A673 (cell line): ENCODE results near the gene RASGEF1C. TPM values are rescaled to one million over a fixed set of nuclear protein-coding genes. Genes with fewer than 3 reads are reported as not detected.

Experiments
- BruUV-seq: library from RNA; stranded (reverse); fragments of 400-500 nt; replicated peaks from 2 replicates; lab custom pipeline; 2021; lab: Mats Ljungman, UMichigan
- CTCF ChIA-PET: fragments of 300-600 bp; sonication (Branson Sonifier 250); formaldehyde crosslinking; loops from one replicate; lab custom pipeline; 2022; ENCODE audit warnings: antibody characterized with exemption; lab: Charles Lee
- POLR2A ChIA-PET: fragments of 300-600 bp; sonication (Branson Sonifier 250); formaldehyde crosslinking; loops from one replicate; lab custom pipeline; 2022; ENCODE audit warnings: antibody characterized with exemption; ENCODE audit not compliant: low non-redundant PET; lab: Charles Lee
- DNase-seq: peaks from one replicate; pipeline ENCODE4 v3.0.0-alpha.2; 2015; ENCODE audit warnings: low spot score
- H3K27ac ChIP-seq: fragments of 200-600 bp; sonication (generic); 2 replicates; pipeline ENCODE4 v1.5.1; 2016; ENCODE audit warnings: mixed run types, low read depth, mild to moderate bottlenecking, mixed read lengths, antibody characterized with exemption, low read length; ENCODE audit not compliant: poor library complexity, severe bottlenecking
- H3K27me3 ChIP-seq: fragments of 200-600 bp; sonication (generic); replicated peaks from 2 replicates; pipeline ENCODE4 v1.6.1; 2017; ENCODE audit warnings: mixed run types, low read depth, mild to moderate bottlenecking, mixed read lengths, antibody characterized with exemption, low read length; ENCODE audit not compliant: insufficient read depth, poor library complexity
- H3K36me3 ChIP-seq: fragments of 200-600 bp; sonication (generic); 2 replicates; pipeline ENCODE4 v1.6.1; 2016; ENCODE audit warnings: mixed run types, mild to moderate bottlenecking, mixed read lengths, antibody characterized with exemption, low read length; ENCODE audit not compliant: insufficient read depth, poor library complexity, severe bottlenecking
- H3K4me1 ChIP-seq: fragments of 200-600 bp; sonication (generic); 2 replicates; pipeline ENCODE4 v1.6.1; 2017; ENCODE audit warnings: mixed run types, mild to moderate bottlenecking, mixed read lengths, antibody characterized with exemption, low read length; ENCODE audit not compliant: insufficient read depth, poor library complexity, severe bottlenecking
- H3K4me3 ChIP-seq: fragments of 200-600 bp; sonication (generic); 2 replicates; pipeline ENCODE4 v1.5.1; 2016; ENCODE audit warnings: low read depth, mixed run types, mild to moderate bottlenecking, mixed read lengths, low read length; ENCODE audit not compliant: poor library complexity, severe bottlenecking
- H3K9me3 ChIP-seq: fragments of 200-600 bp; sonication (generic); 2 replicates; pipeline ENCODE4 v1.6.1; 2016; ENCODE audit warnings: mixed run types, low read depth, mild to moderate bottlenecking, mixed read lengths, antibody characterized with exemption, low read length; ENCODE audit not compliant: poor library complexity, severe bottlenecking
- EZH2 ChIP-seq: fragments of 200-600 bp; sonication (generic); IDR thresholded peaks from 2 replicates; pipeline ENCODE4 v1.6.1; 2017; ENCODE audit warnings: borderline replicate concordance, low read depth, mild to moderate bottlenecking, mixed read lengths, antibody characterized with exemption, low read length; ENCODE audit not compliant: poor library complexity, severe bottlenecking
- intact Hi-C: fragments of 100-400 bp; cut with micrococcal nuclease; formaldehyde crosslinking; loops from one replicate; pipeline ENCODE4 v1.10.0; 2022; ENCODE audit not compliant: unreplicated experiment
- total RNA-seq: library from RNA; stranded (reverse); gene quantifications from 2 replicates; pipeline ENCODE4 v1.2.3, GENCODE V29; 2021
- TF ChIP-seq, protein P1 (sequence below): fragments of 300-800, 200-600 bp; sonication (generic); conservative IDR thresholded peaks from 2 replicates; pipeline ENCODE4 v1.5.1; 2017; ENCODE audit warnings: low read depth, mild to moderate bottlenecking, antibody characterized with exemption, low read length, moderate library complexity, mixed read lengths

RASGEF1C gene
- total RNA-seq, 1 experiment from 2014 or later, result not detected

DNA sequence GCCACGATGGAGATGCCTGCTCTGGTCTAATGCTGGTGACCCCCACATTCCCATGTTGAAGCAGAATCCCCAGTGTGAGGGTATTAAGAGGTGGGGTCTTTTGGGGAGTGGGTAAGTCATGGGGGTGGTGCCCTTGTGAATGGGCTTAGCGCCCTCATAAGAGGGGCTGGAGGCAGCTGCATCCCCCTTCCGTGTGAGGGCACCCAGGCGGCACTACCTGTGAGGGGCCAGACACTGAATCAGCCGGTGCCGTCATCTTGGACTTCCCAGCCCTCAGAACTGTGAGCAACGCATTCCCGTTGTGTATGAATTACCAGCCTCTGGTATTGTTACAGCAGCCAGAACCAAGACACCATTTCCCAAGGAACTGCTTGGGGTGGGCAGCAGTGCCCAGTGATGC lies 110.5 kb downstream of the RASGEF1C start:
- no peaks in the 10 kb centered on the region for H3K27me3 ChIP-seq
- H3K27ac ChIP-seq, result no peak overlapping the region
- H3K36me3 ChIP-seq, result no peaks in the 10 kb centered on the region
- TF ChIP-seq, protein P1, sequence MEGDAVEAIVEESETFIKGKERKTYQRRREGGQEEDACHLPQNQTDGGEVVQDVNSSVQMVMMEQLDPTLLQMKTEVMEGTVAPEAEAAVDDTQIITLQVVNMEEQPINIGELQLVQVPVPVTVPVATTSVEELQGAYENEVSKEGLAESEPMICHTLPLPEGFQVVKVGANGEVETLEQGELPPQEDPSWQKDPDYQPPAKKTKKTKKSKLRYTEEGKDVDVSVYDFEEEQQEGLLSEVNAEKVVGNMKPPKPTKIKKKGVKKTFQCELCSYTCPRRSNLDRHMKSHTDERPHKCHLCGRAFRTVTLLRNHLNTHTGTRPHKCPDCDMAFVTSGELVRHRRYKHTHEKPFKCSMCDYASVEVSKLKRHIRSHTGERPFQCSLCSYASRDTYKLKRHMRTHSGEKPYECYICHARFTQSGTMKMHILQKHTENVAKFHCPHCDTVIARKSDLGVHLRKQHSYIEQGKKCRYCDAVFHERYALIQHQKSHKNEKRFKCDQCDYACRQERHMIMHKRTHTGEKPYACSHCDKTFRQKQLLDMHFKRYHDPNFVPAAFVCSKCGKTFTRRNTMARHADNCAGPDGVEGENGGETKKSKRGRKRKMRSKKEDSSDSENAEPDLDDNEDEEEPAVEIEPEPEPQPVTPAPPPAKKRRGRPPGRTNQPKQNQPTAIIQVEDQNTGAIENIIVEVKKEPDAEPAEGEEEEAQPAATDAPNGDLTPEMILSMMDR, result no peak
- no peak for TF ChIP-seq EZH2
- POLR2A ChIA-PET, result no interaction called here
- CTCF ChIA-PET, result no interaction called here
- H3K4me3 ChIP-seq, result no peak overlapping the region
- H3K4me1 ChIP-seq, result no peaks in the 10 kb centered on the region
- no peaks in the 10 kb centered on the region for H3K9me3 ChIP-seq
- no TSS peak for BruUV-seq
- no peak for DNase-seq
- intact Hi-C loops, result no loop called here

DNA sequence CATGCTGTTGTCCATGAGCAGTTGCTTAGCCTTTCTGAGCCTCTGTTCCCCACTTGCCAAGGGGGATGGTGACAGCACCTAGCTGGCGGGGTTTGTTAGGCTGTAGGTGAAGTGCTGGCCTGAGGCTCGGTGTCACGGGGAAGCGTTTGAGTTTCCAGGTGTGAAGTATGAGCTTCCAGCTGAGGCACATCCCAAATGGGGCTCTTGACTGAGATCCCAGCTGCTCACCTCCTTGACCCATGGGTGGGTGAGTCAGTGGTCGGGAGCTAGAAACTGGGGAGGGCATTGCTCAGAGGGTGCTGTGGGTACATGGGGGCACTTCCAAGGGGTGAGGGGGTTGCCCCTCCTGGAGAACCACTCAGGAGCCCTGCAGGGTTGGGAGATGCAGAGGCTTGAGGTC lies 111.1 kb downstream of the RASGEF1C start:
- no TSS peak for BruUV-seq
- ChIA-PET CTCF (no interaction called here), POLR2A (no interaction called here)
- Histone ChIP-seq H3K9me3 (no peaks in the 10 kb centered on the region), H3K4me1 (no peaks in the 10 kb centered on the region), H3K27me3 (no peaks in the 10 kb centered on the region), H3K4me3 (no peak overlapping the region), H3K27ac (no peak overlapping the region), H3K36me3 (no peaks in the 10 kb centered on the region)
- DNase-seq, result no peak
- TF ChIP-seq, protein P1, result no peak
- no peak for TF ChIP-seq EZH2
- intact Hi-C loops, result no loop called here

DNA sequence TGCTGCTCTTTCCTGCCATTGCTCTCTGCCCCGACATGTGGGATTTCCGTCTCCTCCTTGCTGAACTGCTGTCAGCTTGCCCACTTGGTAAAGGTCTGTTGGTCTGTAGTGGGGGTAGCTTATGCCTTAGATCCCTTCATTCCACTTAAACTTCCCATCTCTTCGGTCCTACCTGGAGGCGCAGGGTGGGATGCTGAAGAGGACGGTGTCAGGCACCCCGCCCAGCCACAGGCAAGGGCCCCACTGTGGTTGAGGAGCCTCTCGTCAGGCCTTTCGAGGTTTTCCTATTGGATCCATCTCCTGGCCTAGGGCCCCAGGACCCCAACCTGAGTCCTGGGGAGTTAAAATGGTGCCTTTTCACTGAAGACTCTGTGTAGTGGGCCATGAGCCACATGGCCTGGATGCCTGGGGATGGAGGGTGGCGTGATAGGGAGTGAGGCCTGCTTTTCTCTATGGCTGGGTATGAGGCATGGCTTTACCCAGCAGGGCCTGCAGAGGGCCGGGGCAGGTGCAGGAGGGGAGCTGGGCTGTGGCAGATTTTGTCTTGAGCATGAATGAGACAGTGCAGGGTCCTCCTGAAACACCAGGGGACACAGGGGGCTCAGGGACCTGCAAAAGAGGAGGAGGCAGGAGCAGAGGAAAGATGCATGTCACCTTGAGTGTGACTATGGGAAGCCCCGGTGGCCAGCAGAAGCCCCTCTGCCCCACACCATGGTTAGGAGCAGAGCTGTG lies 111.7 kb downstream of the RASGEF1C start:
- H3K4me3 ChIP-seq, result no peak overlapping the region
- intact Hi-C loops, result no loop called here
- TF ChIP-seq EZH2, result no peak
- TF ChIP-seq, protein P1, result no peak
- POLR2A ChIA-PET, result no interaction called here
- H3K27me3 ChIP-seq, result no peaks in the 10 kb centered on the region
- H3K36me3 ChIP-seq, result no peaks in the 10 kb centered on the region
- H3K9me3 ChIP-seq, result no peaks in the 10 kb centered on the region
- no peaks in the 10 kb centered on the region for H3K4me1 ChIP-seq
- BruUV-seq, result no TSS peak
- no peak overlapping the region for H3K27ac ChIP-seq
- DNase-seq, result no peak
- CTCF ChIA-PET, result no interaction called here
